Loucy (cell line): ENCODE results near the gene VWA5B1.

Experiments used
- CTCF ChIP-seq: fragments of 200-600 bp; sonication (generic); conservative IDR thresholded peaks from 2 replicates; pipeline ENCODE4 v1.5.1; 2014; ENCODE audit warnings: mild to moderate bottlenecking, antibody characterized with exemption, low read length
- EZH2phosphoT487 ChIP-seq: fragments of 200-600 bp; IDR thresholded peaks from 2 replicates; pipeline ENCODE4 v1.6.1; 2018; ENCODE audit warnings: antibody characterized with exemption, mild to moderate bottlenecking, moderate library complexity, borderline replicate concordance

GRCh38 chr1:20359451-20360330 lies 69.0 kb downstream of the VWA5B1 start:
- TF ChIP-seq EZH2phosphoT487 (no peak), CTCF (no peak)
